ENCODE data around the gene TTYH3.

TTYH3 gene

DNA sequence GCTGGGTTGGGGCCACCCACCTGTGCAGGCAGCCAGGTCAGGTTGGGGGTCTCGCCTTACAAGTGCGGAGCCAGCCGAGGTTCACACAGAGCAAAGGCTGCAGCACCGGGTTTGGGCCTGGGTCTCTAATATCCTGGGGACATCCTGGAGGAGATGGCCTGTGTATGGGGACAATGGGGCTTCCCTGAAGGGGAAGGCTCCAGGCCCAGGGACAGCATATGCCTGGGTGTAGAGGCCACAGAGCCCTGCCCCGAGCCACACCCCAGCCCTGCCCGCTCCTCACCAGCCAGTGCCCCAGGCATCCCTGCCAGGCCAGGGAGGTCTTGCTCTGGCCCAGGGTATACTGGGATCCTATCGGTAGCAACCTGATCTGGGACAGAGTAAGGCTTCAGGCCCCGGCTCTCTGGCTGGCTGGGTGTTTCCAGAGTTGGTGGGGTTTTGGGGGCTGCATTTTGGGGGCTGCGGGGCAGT is 9.1 kb downstream of the TTYH3 start:
- peak overlapping the region; percentile 51 for H3K9ac ChIP-seq (ENCODE audit: low read length)
- H3K4me3 ChIP-seq (ENCODE audit: low read length) = no peak overlapping the region
- peak overlapping the region; percentile 40 for H3K27ac ChIP-seq (ENCODE audit: low read length)
- no peaks in the 10 kb centered on the region for H3K36me3 ChIP-seq (ENCODE audit: control insufficient read depth, low read depth, low read length)
- no peaks in the 10 kb centered on the region for H3K27me3 ChIP-seq (ENCODE audit: control insufficient read depth, insufficient read depth, low read length)
- H3K4me1 ChIP-seq (ENCODE audit: control insufficient read depth, low read depth, low read length) = peaks cover 25% of the 10 kb centered on the region
- no peaks in the 10 kb centered on the region for H3K9me3 ChIP-seq (ENCODE audit: control insufficient read depth, low read depth, low read length)

DNA sequence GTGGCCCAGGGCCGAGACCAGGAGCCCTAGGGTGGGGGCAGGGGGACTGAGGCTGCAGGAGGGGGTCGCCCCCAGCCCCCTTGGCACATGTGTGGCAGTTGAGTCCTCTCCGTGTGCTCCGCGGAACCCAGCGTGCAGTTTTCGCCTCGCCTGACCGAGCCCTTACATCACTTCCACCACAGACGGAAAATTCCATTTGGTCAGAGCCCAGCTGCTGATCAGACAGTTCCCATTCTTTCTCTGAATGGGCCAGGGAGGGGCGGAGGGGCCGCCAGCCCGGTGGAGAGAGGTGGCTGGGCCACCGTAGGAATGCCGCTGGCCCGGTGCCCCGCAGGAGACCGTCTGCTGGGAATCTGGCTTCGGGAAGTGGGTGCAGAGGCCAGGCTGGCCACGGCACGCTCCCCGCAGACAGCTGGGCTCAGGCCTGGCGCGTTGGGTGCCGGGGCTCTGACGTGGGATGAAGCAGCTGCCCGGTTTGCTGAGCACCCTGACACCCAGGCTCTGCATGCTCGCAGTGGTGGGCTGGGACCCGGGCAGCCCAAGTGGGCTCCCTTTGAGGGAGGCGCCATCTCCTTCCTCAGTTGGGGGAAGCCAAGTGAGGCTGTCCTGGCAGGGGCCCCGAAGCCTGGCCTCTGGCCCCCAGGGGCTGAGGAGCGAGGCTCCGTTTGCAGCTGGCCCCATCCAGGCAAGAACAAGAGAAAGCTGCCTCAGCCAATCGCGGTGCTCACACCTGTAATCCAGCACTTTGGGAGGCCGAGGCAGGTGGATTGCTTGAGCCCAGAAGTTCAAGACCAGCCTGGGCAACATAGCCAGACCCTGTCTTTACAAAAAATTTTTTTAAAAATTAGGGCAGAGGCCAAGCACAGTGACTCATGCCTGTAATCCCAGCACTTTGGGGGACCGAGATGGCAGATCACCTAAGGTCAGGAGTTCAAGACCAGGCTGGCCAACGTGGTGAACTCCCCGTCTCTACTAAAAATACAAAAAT is 9.9 kb downstream of the TTYH3 start:
- Histone ChIP-seq H3K27me3 (ENCODE audit: control insufficient read depth, insufficient read depth, low read length) (no peaks in the 10 kb centered on the region), H3K9me3 (ENCODE audit: control insufficient read depth, low read depth, low read length) (no peaks in the 10 kb centered on the region), H3K4me3 (ENCODE audit: low read length) (no peak overlapping the region)

DNA sequence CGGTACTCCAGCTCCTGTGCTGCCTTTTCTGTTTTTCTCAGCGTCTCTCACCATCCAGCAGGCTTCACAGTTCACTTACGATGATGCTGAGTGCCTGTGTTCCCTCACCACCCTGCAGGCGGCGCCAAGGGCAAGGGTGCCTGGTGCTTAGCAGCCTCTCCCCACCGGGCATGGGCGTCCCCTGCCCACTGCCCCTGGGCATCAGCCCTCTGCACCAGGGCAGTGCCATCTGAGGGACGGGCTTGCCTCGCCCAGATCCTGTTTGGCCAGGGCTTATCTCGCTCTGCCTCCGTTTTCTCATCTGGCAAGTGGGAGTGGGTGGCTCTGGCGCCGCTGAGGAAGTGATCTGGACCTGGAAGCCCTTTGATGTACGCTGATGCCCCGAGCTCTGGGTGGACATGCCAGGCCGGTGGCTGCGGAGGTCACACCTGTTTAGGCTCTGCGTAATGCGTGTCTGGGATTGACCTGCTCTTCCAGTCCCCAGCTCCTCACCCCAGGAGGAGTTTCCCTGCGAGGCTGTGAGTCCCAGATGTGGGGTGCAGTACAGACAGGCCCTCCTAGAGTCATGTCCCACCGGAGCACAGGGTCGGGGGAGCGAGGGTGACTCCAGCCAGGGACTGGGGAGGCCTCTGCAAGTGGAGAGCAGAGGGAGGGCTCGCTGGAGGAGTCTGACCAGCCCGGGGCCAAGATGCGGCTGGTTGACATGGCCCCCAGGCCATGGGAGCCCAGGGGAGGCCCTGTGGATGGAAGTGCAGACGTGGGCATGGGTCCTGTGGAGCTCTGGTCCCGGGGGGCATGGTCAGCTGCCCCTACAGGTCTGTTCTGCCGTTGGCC is 11.8 kb downstream of the TTYH3 start:
- no peak overlapping the region for H3K27ac ChIP-seq (ENCODE audit: low read length)
- H3K9ac ChIP-seq (ENCODE audit: low read length) = no peak overlapping the region
- H3K4me3 ChIP-seq (ENCODE audit: low read length) = no peak overlapping the region
- H3K9me3 ChIP-seq (ENCODE audit: control insufficient read depth, low read depth, low read length) = no peaks in the 10 kb centered on the region
- H3K27me3 ChIP-seq (ENCODE audit: control insufficient read depth, insufficient read depth, low read length) = no peaks in the 10 kb centered on the region
- H3K4me1 ChIP-seq (ENCODE audit: control insufficient read depth, low read depth, low read length) = peaks cover 25% of the 10 kb centered on the region
- peaks cover 10% of the 10 kb centered on the region for H3K36me3 ChIP-seq (ENCODE audit: control insufficient read depth, low read depth, low read length)

More for the DNA sequence above, 9.9 kb downstream of the TTYH3 start:
- Histone ChIP-seq H3K27ac (ENCODE audit: low read length) (peak overlapping the region; percentile 40), H3K4me1 (ENCODE audit: control insufficient read depth, low read depth, low read length) (peaks cover 25% of the 10 kb centered on the region), H3K9ac (ENCODE audit: low read length) (peak overlapping the region; percentile 51), H3K36me3 (ENCODE audit: control insufficient read depth, low read depth, low read length) (no peaks in the 10 kb centered on the region)

DNA sequence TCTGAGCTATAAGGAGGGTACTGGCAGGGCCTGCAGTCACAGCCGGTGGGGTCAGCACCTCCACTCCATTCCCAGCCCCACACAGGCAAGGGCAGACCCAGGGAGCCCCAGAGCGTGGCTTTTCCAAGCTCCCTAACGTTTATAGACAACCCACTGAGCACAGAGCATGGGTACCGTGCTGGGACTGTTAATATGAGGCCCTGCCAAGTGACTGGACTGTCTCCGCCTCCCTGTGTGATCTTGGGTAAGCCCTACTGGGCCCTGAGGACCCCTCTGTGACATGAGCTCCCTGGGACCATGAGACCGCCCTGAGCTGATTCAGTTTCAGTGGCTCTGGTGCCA is 12.4 kb downstream of the TTYH3 start:
- H3K4me3 ChIP-seq (ENCODE audit: low read length) = no peak overlapping the region
- H3K4me1 ChIP-seq (ENCODE audit: control insufficient read depth, low read depth, low read length) = peaks cover 25% of the 10 kb centered on the region
- H3K9me3 ChIP-seq (ENCODE audit: control insufficient read depth, low read depth, low read length) = no peaks in the 10 kb centered on the region
- H3K36me3 ChIP-seq (ENCODE audit: control insufficient read depth, low read depth, low read length) = peaks cover 14% of the 10 kb centered on the region
- no peak overlapping the region for H3K27ac ChIP-seq (ENCODE audit: low read length)
- H3K27me3 ChIP-seq (ENCODE audit: control insufficient read depth, insufficient read depth, low read length) = no peaks in the 10 kb centered on the region
- no peak overlapping the region for H3K9ac ChIP-seq (ENCODE audit: low read length)

DNA sequence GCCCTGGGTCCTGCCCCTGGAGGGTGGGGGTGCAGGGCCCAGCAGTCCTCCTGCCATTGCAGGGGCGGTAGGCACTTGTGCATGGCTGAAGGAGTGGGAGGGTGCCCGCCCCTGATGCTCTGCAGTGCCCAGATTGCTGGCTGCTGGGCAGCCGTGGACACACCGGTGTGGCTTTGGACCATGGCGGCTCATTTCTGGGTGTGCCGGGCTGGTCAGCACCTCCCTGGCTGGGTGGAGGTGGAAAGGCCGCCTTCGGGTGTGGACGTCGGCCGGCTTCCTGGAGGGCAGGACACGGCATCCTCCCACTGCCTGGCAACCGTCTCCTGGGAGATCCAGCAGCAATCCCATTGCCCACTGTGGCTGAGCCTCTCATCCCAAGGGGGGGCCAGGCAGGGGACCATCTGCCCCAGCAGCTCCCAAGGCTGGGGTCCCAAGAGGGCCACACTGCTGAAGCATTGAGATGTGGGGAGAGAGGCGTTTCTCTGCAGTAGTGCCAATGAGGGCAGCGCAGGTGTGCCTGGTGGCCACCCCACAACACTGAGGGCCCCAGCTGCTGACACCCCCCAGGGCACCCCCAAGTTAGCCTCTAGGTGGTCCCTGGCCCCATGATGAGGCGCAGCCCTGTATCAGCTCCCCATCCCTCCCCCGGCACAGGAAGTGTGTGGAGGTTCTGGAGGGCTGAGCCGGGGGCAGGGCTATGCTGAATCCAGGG is 12.9 kb downstream of the TTYH3 start:
- Histone ChIP-seq H3K4me1 (ENCODE audit: control insufficient read depth, low read depth, low read length) (peaks cover 25% of the 10 kb centered on the region), H3K9me3 (ENCODE audit: control insufficient read depth, low read depth, low read length) (no peaks in the 10 kb centered on the region), H3K4me3 (ENCODE audit: low read length) (no peak overlapping the region), H3K27me3 (ENCODE audit: control insufficient read depth, insufficient read depth, low read length) (no peaks in the 10 kb centered on the region), H3K36me3 (ENCODE audit: control insufficient read depth, low read depth, low read length) (peaks cover 19% of the 10 kb centered on the region), H3K27ac (ENCODE audit: low read length) (peak overlapping the region; percentile 30), H3K9ac (ENCODE audit: low read length) (no peak overlapping the region)

DNA sequence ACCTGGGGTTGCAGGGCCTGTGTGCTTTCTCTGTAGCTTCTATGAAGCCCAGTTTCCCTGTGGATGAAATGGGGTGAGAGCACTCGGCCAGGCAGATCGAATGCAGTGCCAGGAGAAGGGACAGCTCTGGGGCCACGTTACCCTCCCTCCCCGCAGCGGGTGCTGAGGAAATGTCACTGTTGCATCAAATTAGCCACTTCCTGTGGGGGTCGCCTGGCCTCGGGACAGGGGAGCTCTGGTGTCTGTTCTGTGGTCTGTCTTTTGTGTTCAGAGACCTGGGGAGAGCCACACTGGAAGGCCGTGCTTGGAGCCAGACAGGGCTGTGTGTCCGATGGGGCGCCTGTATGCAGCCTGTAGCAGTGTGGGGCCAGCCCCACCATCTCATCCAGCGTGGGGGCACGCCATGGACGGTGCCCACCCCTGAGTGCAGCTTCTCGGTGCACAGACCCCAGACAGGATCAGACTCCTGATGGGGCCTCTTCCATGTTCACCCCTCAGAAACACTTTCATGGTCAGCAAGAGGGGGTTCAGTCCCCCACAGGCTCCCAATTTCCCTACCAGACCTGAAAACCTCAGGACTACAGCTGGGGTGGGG is 13.6 kb downstream of the TTYH3 start:
- H3K27ac ChIP-seq (ENCODE audit: low read length) = peak overlapping the region; percentile 30
- H3K36me3 ChIP-seq (ENCODE audit: control insufficient read depth, low read depth, low read length) = peaks cover 21% of the 10 kb centered on the region

DNA sequence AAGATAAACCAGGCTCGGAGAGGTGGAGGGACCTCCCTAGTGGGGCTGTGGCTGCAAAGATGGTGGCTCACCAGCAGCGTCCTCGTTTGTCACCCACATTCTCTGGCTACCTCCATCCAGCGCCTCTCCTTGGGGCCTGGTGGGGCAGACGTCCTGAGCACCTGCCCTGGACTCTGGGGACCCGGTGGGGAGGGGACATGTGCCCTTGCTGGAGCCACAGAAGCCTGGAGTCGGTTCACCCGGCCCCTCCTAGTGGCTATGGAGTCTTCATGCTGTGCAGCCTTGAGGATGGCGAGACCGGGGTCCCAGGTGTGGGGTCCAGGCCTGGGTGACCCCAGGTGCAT is 14.5 kb downstream of the TTYH3 start:
- Histone ChIP-seq H3K27ac (ENCODE audit: low read length) (no peak overlapping the region), H3K9ac (ENCODE audit: low read length) (no peak overlapping the region), H3K9me3 (ENCODE audit: control insufficient read depth, low read depth, low read length) (no peaks in the 10 kb centered on the region), H3K4me3 (ENCODE audit: low read length) (no peak overlapping the region), H3K4me1 (ENCODE audit: control insufficient read depth, low read depth, low read length) (peaks cover 19% of the 10 kb centered on the region), H3K36me3 (ENCODE audit: control insufficient read depth, low read depth, low read length) (peaks cover 21% of the 10 kb centered on the region), H3K27me3 (ENCODE audit: control insufficient read depth, insufficient read depth, low read length) (no peaks in the 10 kb centered on the region)

More for the DNA sequence above, 13.6 kb downstream of the TTYH3 start:
- Histone ChIP-seq H3K27me3 (ENCODE audit: control insufficient read depth, insufficient read depth, low read length) (no peaks in the 10 kb centered on the region), H3K9me3 (ENCODE audit: control insufficient read depth, low read depth, low read length) (no peaks in the 10 kb centered on the region), H3K4me1 (ENCODE audit: control insufficient read depth, low read depth, low read length) (peaks cover 25% of the 10 kb centered on the region), H3K4me3 (ENCODE audit: low read length) (no peak overlapping the region), H3K9ac (ENCODE audit: low read length) (no peak overlapping the region)

DNA sequence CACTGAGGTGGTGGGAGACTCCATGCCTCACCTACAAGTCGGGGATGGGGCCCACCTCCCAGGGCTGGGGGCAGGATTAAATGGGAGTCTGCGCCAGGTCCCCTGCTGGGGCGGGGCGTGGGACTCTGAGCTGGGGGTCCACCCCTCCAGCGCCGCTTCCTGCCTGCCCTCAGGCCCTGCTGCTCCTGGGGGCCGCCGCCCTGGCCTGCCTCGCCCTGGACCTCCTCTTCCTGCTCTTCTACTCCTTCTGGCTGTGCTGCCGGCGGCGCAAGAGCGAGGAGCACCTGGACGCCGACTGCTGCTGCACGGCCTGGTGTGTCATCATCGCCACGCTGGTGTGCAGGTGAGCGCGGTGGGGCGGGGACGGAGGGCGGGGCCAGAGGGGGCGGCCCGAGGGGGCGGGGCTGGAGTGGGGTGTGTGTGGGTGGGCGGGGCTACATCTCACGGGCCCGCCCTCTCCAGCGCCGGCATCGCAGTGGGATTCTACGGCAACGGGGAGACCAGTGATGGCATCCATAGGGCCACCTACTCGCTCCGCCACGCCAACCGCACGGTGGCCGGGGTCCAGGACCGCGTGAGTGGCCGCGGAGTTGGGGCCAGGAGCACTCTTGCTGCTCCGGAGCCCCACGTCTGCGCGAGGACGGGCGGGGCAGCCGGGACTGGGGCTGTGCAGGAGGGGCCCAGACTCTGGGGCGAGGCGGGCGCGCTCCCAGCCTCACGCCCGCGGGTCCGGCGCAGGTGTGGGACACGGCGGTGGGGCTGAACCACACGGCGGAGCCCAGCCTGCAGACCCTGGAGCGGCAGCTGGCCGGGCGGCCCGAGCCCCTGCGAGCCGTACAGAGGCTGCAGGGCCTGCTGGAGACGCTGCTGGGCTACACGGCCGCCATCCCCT is 15.1 kb downstream of the TTYH3 start:
- Histone ChIP-seq H3K9me3 (ENCODE audit: control insufficient read depth, low read depth, low read length) (no peaks in the 10 kb centered on the region), H3K4me3 (ENCODE audit: low read length) (no peak overlapping the region), H3K27ac (ENCODE audit: low read length) (no peak overlapping the region), H3K36me3 (ENCODE audit: control insufficient read depth, low read depth, low read length) (peaks cover 27% of the 10 kb centered on the region), H3K9ac (ENCODE audit: low read length) (no peak overlapping the region), H3K4me1 (ENCODE audit: control insufficient read depth, low read depth, low read length) (peaks cover 18% of the 10 kb centered on the region), H3K27me3 (ENCODE audit: control insufficient read depth, insufficient read depth, low read length) (no peaks in the 10 kb centered on the region)

DNA sequence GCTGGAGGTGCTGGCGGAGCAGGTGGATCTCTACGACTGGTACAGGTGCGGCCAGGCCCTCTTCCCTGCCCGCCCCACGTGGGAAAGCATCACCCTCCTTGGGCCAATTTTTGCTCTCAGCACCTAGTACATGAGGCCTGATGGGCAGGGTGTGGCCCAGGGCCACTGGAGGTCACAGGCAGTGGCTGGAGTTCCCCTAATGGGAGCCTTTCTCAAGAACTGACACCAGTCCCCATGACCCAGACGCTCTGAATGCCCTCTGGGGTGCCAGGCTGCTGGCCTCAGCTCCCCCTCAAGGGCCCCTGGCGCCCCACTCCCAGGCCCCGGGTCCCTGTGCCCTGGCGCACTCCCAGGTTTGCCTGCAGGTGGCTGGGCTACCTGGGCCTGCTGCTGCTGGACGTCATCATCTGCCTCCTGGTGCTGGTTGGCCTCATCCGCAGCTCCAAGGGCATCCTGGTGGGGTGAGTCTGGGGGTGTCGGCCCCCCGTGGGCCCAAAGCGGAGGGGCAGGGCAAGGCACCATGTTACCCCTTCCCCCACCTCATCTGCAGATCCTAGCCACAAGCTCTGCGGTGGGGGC is 15.9 kb downstream of the TTYH3 start:
- Histone ChIP-seq H3K4me3 (ENCODE audit: low read length) (no peak overlapping the region), H3K4me1 (ENCODE audit: control insufficient read depth, low read depth, low read length) (peaks cover 18% of the 10 kb centered on the region), H3K27me3 (ENCODE audit: control insufficient read depth, insufficient read depth, low read length) (no peaks in the 10 kb centered on the region), H3K9ac (ENCODE audit: low read length) (no peak overlapping the region), H3K27ac (ENCODE audit: low read length) (no peak overlapping the region), H3K36me3 (ENCODE audit: control insufficient read depth, low read depth, low read length) (peaks cover 32% of the 10 kb centered on the region), H3K9me3 (ENCODE audit: control insufficient read depth, low read depth, low read length) (no peaks in the 10 kb centered on the region)

DNA sequence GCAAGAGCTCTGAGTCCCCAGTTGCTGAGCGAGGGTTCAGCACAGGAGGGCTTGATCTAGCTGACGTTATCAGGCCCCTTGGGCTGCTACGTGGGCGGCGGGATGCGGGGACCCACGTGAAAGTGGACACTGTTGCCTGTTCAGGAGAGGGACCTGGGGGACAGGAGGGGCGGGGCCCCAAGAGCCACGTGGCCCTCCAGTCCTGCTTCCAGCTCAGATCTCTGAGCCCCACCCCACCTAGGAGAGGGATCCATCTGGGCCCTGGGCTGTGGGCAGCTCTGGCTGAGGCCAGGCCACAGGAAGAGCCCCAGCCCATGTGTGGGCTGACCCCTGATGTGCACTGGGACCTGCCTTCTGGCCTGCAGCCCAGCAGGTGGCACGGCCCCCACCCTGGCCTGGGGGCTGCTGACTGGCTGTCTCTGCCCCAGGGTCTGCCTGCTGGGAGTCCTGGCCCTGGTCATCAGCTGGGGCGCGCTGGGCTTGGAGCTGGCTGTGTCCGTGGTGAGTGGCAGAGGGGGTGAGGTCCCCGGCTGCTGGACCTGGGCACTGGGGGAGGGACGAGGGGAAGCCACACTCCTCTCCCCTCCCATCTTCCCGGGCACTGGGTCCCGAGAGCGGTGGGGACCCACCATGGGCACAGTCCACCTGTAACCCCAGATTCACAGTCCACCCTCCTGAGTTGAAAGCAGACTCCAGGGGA is 17.5 kb downstream of the TTYH3 start:
- Histone ChIP-seq H3K4me1 (ENCODE audit: control insufficient read depth, low read depth, low read length) (peaks cover 11% of the 10 kb centered on the region), H3K27ac (ENCODE audit: low read length) (no peak overlapping the region), H3K9me3 (ENCODE audit: control insufficient read depth, low read depth, low read length) (no peaks in the 10 kb centered on the region), H3K4me3 (ENCODE audit: low read length) (no peak overlapping the region), H3K36me3 (ENCODE audit: control insufficient read depth, low read depth, low read length) (peaks cover 32% of the 10 kb centered on the region), H3K9ac (ENCODE audit: low read length) (no peak overlapping the region), H3K27me3 (ENCODE audit: control insufficient read depth, insufficient read depth, low read length) (no peaks in the 10 kb centered on the region)
